HCT116 (cell line): Measurements from ENCODE around the gene HDHD3. TPM values are rescaled to one million over a fixed set of nuclear protein-coding genes. Genes with fewer than 3 reads are reported as not detected.

ENCODE experiments used
- ATAC-seq: fragments of 200-7000 bp; cut with Tn5 transposase; 2 replicates; pipeline ENCODE4 v1.9.1; 2020; ENCODE audit warnings: mild to moderate bottlenecking, moderate library complexity
- BruUV-seq: library from RNA; stranded (reverse); fragments of 400-500 nt; replicated peaks from 2 replicates; lab custom pipeline; 2021; lab: Mats Ljungman, UMichigan
- CTCF ChIA-PET: fragments of 300-600 bp; sonication (Branson Sonifier 250); formaldehyde crosslinking; loops from one replicate; lab custom pipeline; 2021; ENCODE audit warnings: antibody characterized with exemption; lab: Charles Lee
- POLR2A ChIA-PET: fragments of 300-600, 350-600 bp; sonication (Branson Sonifier 250); formaldehyde crosslinking; loops from one replicate; lab custom pipeline; 2021; ENCODE audit warnings: antibody characterized with exemption; lab: Charles Lee
- RAD21 ChIA-PET, 2 experiments: fragments of 300-600 bp; sonication (Branson Sonifier 250); formaldehyde crosslinking; loops; one replicate each; lab custom pipeline; 2023; ENCODE audit warnings: low total read pairs in 2 of 2; ENCODE audit not compliant: uncharacterized antibody in 2 of 2, unreplicated experiment in 2 of 2, low non-redundant PET in 1 of 2; lab: Charles Lee
- DNase-seq: peaks from one replicate; pipeline ENCODE4 v3.0.0-alpha.2; 2010; ENCODE audit warnings: low read depth, low spot score
- H2AFZ ChIP-seq: fragments of 200-600 bp; shearing (Covaris generic), sonication (generic); 2 replicates; pipeline ENCODE4 v1.6.1; 2017; ENCODE audit warnings: low read depth, mixed run types, mixed read lengths, antibody characterized with exemption, low read length; ENCODE audit not compliant: poor library complexity, severe bottlenecking
- H3K27ac ChIP-seq: 2 replicates; pipeline ENCODE4 v1.5.1; 2012; ENCODE audit warnings: low read depth, low read length
- H3K27me3 ChIP-seq: fragments of 200-600 bp; sonication (generic); 2 replicates; pipeline ENCODE4 v1.6.1; 2016; ENCODE audit warnings: mixed run types, low read length, mixed read lengths; ENCODE audit not compliant: insufficient read depth
- H3K36me3 ChIP-seq, 2 experiments: fragments of 200-500 bp in 1 of 2; fragments of 200-600 bp in 1 of 2; sonication (Bioruptor generic) in 1 of 2; sonication (generic) in 1 of 2; 2 replicates each; pipeline versions ENCODE4 v1.5.1 to v1.6.1; 2014 to 2016; ENCODE audit warnings: low read length in 2 of 2, inconsistent platforms in 1 of 2, mixed read lengths in 1 of 2, mixed run types in 1 of 2; ENCODE audit not compliant: insufficient read depth in 2 of 2, control insufficient read depth in 1 of 2
- H3K4me1 ChIP-seq, 2 experiments: fragments of 200-600 bp in 1 of 2; sonication (generic) in 1 of 2; 2 replicates each; pipeline versions ENCODE4 v1.5.1 to v1.6.1; 2012 to 2017; ENCODE audit warnings: low read length in 2 of 2, inconsistent platforms in 1 of 2, mild to moderate bottlenecking in 1 of 2, mixed read lengths in 1 of 2, mixed run types in 1 of 2, moderate library complexity in 1 of 2; ENCODE audit not compliant: insufficient read depth in 2 of 2, control insufficient read depth in 1 of 2
- H3K4me2 ChIP-seq: fragments of 200-600 bp; sonication (generic); 2 replicates; pipeline ENCODE4 v1.6.1; 2017; ENCODE audit warnings: mixed run types, low read length, mixed read lengths
- H3K4me3 ChIP-seq, 2 experiments: fragments of 200-600 bp in 1 of 2; sonication (generic) in 1 of 2; replicated peaks in 1 of 2; 2 replicates each; pipeline ENCODE4 v1.5.1; 2011 to 2016; ENCODE audit warnings: low read length in 2 of 2, control low read depth in 1 of 2, low read depth in 1 of 2, mild to moderate bottlenecking in 1 of 2, mixed read lengths in 1 of 2, mixed run types in 1 of 2
- H3K79me2 ChIP-seq: fragments of 200-600 bp; sonication (generic); 2 replicates; pipeline ENCODE4 v1.6.1; 2017; ENCODE audit warnings: mild to moderate bottlenecking, mixed run types, low read length, moderate library complexity, mixed read lengths; ENCODE audit not compliant: insufficient read depth
- H3K9ac ChIP-seq: fragments of 200-600 bp; sonication (generic); 2 replicates; pipeline ENCODE4 v1.6.1; 2016; ENCODE audit warnings: low read length, mixed read lengths
- H3K9me2 ChIP-seq: fragments of 200-600 bp; sonication (generic), shearing (Covaris generic); 2 replicates; pipeline ENCODE4 v1.6.1; 2017; ENCODE audit warnings: mixed run types, mild to moderate bottlenecking, moderate library complexity; ENCODE audit not compliant: insufficient read depth
- H3K9me3 ChIP-seq, 2 experiments: fragments of 200-500 bp in 1 of 2; fragments of 200-600 bp in 1 of 2; sonication (Bioruptor generic) in 1 of 2; sonication (generic) in 1 of 2; 2 replicates each; pipeline ENCODE4 v1.6.1; 2014 to 2017; ENCODE audit warnings: low read length in 2 of 2, mixed read lengths in 2 of 2, inconsistent platforms in 1 of 2, low read depth in 1 of 2, mild to moderate bottlenecking in 1 of 2, mixed run types in 1 of 2, moderate library complexity in 1 of 2; ENCODE audit not compliant: control insufficient read depth in 1 of 2, insufficient read depth in 1 of 2
- H4K20me1 ChIP-seq: fragments of 200-600 bp; sonication (generic), shearing (Covaris generic); 2 replicates; pipeline ENCODE4 v1.6.1; 2017; ENCODE audit warnings: mixed run types, mild to moderate bottlenecking, moderate library complexity; ENCODE audit not compliant: insufficient read depth
- CEBPB ChIP-seq: IDR thresholded peaks from 2 replicates; pipeline ENCODE4 v1.6.1; 2012; ENCODE audit warnings: low read depth
- EGR1 ChIP-seq: IDR thresholded peaks from 2 replicates; pipeline ENCODE4 v1.6.1; 2012; ENCODE audit warnings: low read depth
- FOSL1 ChIP-seq: IDR thresholded peaks from 2 replicates; pipeline ENCODE4 v1.6.1; 2012; ENCODE audit warnings: low read depth
- POLR2A ChIP-seq: IDR thresholded peaks from 2 replicates; pipeline ENCODE4 v1.7.0; 2011; ENCODE audit warnings: borderline replicate concordance; ENCODE audit not compliant: insufficient read depth, insufficient read length; ENCODE audit errors: extremely low read depth
- RAD21 ChIP-seq: IDR thresholded peaks from 2 replicates; pipeline ENCODE4 v1.6.1; 2012; ENCODE audit warnings: low read depth, mild to moderate bottlenecking
- SP1 ChIP-seq: IDR thresholded peaks from 2 replicates; pipeline ENCODE4 v1.6.1; 2012; ENCODE audit warnings: low read depth
- SRF ChIP-seq: IDR thresholded peaks from 2 replicates; pipeline ENCODE4 v1.6.1; 2012; ENCODE audit warnings: low read depth
- TCF7L2 ChIP-seq: IDR thresholded peaks from 2 replicates; pipeline ENCODE4 v1.7.0; 2011; ENCODE audit warnings: borderline replicate concordance, inconsistent platforms; ENCODE audit not compliant: insufficient read depth, insufficient read length; ENCODE audit errors: extremely low read depth
- ZFX ChIP-seq: fragments of 450-650 bp; IDR thresholded peaks from 2 replicates; pipeline ENCODE4 v1.6.1; 2017
- intact Hi-C: fragments of 100-400 bp; cut with micrococcal nuclease; formaldehyde crosslinking; loops from 2 replicates; pipeline ENCODE4 v1.10.0; 2022
- total RNA-seq: library from RNA; stranded (reverse); gene quantifications from one replicate; pipeline ENCODE4 v1.2.1, GENCODE V29; 2021; ENCODE audit not compliant: unreplicated experiment
- TF ChIP-seq, protein P1 (sequence below): IDR thresholded peaks from 2 replicates; pipeline ENCODE4 v1.6.1; 2011; ENCODE audit warnings: mild to moderate bottlenecking, low read length, moderate library complexity; ENCODE audit not compliant: insufficient replicate concordance; ENCODE audit errors: extremely low read depth
- TF ChIP-seq, protein P2 (sequence below): IDR thresholded peaks from 2 replicates; pipeline ENCODE4 v1.6.1; 2012

HDHD3 gene
- total RNA-seq, 1 experiment from 2014 or later: 21.8 TPM

GRCh38 chr9:113343732-113344231 lies 33.0 kb downstream of the HDHD3 start:
- RAD21 ChIA-PET: no interaction called here
- Histone ChIP-seq H3K36me3 (no peaks in the 10 kb centered on the region), H3K4me1 (peaks cover 14 to 29% of the 10 kb centered on the region in 2 experiments), H3K9me2 (no peaks in the 10 kb centered on the region), H3K9me3 (no peaks in the 10 kb centered on the region), H3K4me3 (no peak overlapping the region), H3K79me2 (no peaks in the 10 kb centered on the region), H3K4me2 (no peak overlapping the region), H2AFZ (no peak overlapping the region), H3K27me3 (no peaks in the 10 kb centered on the region), H4K20me1 (no peaks in the 10 kb centered on the region), H3K27ac (no peak overlapping the region), H3K9ac (no peak overlapping the region)
- no peak for ATAC-seq
- no TSS peak for BruUV-seq
- TF ChIP-seq CEBPB: no peak
- TF ChIP-seq ZFX: no peak
- TF ChIP-seq POLR2A: no peak
- TF ChIP-seq, protein P1, sequence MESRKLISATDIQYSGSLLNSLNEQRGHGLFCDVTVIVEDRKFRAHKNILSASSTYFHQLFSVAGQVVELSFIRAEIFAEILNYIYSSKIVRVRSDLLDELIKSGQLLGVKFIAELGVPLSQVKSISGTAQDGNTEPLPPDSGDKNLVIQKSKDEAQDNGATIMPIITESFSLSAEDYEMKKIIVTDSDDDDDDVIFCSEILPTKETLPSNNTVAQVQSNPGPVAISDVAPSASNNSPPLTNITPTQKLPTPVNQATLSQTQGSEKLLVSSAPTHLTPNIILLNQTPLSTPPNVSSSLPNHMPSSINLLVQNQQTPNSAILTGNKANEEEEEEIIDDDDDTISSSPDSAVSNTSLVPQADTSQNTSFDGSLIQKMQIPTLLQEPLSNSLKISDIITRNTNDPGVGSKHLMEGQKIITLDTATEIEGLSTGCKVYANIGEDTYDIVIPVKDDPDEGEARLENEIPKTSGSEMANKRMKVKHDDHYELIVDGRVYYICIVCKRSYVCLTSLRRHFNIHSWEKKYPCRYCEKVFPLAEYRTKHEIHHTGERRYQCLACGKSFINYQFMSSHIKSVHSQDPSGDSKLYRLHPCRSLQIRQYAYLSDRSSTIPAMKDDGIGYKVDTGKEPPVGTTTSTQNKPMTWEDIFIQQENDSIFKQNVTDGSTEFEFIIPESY: no peak
- TF ChIP-seq RAD21: no peak
- no peak for TF ChIP-seq TCF7L2
- no peak for TF ChIP-seq FOSL1
- TF ChIP-seq SP1: no peak
- no peak for TF ChIP-seq SRF
- TF ChIP-seq, protein P2, sequence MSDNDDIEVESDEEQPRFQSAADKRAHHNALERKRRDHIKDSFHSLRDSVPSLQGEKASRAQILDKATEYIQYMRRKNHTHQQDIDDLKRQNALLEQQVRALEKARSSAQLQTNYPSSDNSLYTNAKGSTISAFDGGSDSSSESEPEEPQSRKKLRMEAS: no peak
- TF ChIP-seq EGR1: no peak
- no peak for DNase-seq
- CTCF ChIA-PET: no interaction called here
- POLR2A ChIA-PET: no interaction called here
- intact Hi-C loops: no loop called here
